Kidney glomerular epithelial cell (primary cell): ENCODE results near the gene ZBTB42.

ENCODE experiments used
- DNase-seq: peaks from one replicate; lab custom pipeline; 2025; lab: John Stamatoyannopoulos, UW

The ZBTB42 gene

DNA sequence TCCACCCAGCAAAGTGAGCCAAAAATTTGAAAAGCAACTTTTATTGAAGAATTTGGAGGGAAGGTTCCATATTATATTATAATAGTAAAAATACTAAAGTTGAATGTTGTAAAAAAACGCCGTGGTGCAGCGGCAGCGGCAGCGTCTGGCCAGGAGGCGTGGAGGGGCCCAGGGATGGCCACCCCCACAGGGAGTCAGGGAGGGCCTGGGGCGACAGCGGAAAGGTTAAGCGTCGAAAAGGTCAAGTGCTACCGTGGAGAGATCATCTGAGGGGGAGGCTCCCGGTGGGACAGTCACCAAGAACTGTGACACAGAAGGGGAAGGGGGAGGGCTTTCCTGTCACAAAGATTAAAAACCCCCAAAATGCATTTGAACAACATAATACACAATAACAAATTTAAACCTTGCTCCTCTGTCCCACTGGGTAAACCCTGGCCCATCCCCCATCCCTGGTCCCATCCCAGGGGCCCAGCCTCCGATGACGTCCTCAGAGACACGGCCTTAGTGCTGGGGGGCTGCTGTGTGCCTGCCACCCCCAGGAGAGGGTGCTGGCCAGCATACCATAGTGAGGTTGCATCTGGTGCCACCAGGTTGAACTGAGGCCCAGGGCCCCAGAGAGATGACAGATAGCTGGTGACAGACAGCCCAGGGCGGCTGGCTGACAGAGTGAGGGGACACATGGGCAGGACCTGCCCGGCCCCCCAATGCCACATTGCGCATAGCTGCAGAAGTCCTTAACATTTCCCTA lies 31.4 kb upstream of the ZBTB42 start:
- DNase-seq: no peak

DNA sequence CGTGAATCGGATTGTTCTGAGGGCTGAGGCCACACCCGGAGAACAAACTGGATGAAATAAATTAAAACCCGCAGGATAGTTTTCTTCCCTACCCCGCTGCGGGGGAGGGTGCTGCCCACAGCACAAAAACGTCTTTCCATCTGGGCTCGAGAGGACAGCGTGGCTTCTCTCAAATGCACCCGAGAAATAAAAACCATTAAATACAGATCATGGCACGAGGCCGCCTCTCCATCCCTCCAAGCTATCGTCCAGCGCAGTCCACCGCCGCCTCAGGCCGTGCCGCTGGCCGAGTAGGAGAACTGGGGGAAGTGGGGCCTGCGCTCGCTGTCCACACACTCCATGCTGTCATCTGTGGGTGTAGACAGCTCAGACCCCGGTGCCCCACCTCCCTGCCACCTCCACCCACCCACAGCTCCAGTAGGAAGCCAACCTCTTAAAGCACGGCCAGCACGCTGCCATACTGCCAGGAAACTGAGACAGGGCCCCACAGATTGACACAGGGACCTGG lies 30.8 kb upstream of the ZBTB42 start:
- DNase-seq: no peak

- no peak for DNase-seq
These were observed 30.0 kb upstream of the ZBTB42 start for GRCh38 chr14:104770851-104771272.

- DNase-seq: no peak
These were observed 29.5 kb upstream of the ZBTB42 start for GRCh38 chr14:104771374-104771773.

- no peak for DNase-seq
These were observed 28.8 kb upstream of the ZBTB42 start for GRCh38 chr14:104771918-104772706.

DNA sequence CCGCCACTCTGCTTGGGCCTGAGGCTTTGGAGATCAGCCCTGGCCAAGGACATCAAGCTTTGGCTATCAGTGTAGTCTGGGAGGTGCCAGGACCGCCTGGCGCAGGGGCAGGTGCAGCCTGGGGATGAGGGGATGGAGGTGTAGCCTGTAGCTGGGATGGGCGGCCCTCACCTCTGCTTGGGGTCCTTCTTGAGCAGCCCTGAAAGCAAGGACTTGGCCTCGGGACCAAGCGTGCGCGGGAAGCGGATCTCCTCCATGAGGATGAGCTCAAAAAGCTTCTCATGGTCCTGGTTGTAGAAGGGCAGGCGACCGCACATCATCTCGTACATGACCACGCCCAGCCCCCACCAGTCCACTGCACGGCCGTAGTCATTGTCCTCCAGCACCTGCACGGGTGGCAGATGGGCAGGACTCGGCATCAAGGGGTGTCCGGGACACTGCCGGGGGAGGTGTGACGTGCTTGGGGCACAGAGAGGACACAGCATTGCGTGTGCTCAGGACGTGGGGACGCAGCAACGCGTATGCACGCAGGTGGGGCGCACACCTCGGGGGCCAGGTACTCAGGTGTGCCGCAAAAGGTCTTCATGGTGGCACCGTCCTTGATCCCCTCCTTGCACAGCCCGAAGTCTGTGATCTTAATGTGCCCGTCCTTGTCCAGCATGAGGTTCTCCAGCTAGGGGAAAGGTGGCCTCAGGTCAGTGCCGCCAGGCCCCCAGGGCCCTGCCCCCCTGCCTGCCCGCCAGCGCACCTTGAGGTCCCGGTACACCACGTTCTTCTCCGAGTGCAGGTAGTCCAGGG lies 28.0 kb upstream of the ZBTB42 start:
- DNase-seq: no peak

DNA sequence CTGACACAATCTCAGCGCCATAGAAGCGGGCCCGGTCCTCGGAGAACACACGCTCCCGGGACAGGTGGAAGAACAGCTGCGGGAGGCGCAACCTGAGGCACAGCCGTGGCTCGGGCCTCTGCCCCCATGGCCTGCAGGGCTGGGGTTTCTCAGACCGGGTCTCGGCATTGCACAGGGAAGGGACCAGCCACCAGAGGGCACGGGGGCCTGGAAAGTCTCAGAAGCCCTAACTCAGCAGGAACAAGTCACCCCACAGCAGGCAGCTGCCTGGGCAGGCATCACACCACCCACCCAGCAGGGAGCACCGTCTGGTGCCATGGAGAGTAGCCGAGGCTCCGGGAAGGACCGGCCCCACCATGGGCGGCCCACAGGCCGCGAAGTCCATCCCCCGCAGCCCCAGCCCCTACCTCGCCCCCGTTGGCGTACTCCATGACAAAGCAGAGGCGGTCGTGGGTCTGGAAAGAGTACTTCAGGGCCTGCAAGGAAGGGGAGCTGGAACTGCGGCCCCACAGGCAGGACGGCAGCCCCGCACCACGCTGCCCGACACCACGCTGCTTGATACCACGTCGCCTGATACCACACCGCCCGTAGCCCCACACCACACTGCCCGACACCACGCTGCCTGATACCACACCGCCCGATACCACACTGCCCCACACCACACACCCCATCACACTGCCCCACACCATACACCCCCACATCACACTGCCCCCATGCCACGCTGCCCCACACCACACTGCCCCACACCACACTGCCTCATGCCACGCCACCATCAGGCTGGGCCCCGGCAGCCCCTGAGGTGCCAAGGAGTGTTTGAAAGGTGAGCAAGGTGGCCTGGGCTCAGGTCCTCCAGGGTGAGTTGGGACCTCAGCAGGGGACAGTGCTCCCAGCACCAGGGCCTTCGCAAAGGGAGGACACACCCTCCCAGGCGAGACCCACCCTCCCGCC lies 27.1 kb upstream of the ZBTB42 start:
- no peak for DNase-seq

DNA sequence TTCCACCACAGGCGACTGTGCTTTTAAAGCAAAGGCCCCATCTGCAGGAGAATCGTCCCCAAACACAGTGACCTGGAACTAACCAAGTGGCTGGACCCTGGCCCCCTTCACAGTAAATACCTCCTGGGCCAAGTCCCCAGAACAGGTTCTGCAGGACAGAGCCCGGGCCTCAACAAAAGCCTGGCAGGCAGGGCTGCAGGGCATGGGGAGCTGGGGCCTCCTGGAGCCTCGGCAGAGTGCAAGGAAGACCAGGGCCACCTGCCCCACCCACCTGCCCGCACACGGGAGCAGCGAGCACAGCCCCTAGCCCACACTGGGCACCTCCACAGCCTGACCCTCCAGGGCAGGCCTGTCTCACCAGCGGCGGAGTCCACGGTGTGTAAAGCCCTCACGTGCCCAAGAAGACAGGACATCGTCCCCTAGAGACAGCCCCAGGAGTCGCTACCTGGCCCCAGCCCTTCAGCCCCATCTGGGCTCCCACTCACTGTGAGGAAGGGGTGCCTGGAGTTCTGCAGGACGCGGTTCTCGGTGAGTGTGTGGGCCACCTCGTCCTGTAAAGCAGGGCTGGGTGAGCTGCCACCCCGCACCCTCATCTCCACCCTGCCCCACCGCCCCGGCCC lies 26.3 kb upstream of the ZBTB42 start:
- DNase-seq: no peak

GRCh38 chr14:104775073-104775489 lies 25.8 kb upstream of the ZBTB42 start:
- DNase-seq: no peak

- no peak for DNase-seq
These were observed 24.4 kb upstream of the ZBTB42 start for GRCh38 chr14:104776481-104776880.

DNA sequence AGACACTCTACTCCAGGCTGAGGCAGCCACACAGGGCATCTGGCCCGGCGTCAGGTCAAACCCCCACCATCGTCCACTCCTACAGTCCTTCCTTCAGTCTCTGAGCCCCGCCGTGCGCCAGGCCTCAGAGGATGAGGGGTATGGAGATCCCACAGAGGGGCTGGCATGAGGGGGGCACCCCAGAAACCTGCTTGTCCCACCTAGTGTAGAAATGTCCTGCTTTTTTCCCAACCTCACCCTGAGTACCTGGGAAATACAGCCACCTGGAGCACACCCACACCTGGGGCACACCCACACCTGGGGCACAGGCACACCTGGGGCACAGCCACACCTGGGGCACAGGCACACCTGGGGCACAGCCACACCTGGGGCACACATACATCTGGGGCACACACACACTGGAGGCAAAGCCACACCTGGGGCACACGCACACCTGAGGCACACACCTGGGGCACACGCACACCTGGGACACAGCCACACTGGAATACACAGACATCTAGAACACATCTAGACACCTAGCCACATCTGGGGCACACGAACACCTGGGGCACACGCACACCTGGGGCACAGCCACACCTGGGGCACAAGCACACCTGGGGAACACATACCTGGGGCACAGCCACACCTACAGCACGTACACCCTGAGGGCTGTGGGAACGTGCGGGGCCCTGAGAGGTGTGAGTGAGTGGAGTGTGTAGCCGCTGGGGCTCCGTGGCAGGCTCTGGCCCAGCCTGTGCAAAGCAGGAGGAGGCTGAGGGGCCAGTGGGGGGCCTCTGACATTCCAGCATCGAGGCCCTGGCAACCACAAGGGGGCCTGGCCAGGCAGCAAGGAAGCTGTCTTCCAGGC lies 23.7 kb upstream of the ZBTB42 start:
- no peak for DNase-seq

DNA sequence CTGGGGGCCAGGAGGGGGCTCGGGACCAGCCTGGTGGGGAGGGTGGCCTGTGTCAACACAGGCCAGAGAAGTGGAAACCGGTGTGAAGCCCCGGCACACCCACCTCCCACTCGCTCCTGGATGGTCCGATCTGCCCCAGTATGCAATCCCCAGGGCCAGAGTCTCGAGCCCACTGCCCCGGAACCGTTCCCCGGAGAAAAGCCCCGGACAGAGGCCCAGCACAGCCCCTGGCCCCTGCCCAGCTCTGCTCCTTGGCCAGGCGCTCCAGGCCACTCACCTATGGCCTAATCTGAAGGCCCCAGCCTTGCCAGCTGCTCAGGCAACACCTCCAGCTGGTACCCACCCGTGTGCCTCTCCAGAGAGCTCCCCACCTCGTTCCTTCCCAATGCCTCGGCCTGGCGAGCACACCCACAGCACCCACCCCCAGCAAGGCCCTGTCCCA lies 23.1 kb upstream of the ZBTB42 start:
- no peak for DNase-seq

GRCh38 chr14:104778694-104779331 lies 22.1 kb upstream of the ZBTB42 start:
- no peak for DNase-seq

DNA sequence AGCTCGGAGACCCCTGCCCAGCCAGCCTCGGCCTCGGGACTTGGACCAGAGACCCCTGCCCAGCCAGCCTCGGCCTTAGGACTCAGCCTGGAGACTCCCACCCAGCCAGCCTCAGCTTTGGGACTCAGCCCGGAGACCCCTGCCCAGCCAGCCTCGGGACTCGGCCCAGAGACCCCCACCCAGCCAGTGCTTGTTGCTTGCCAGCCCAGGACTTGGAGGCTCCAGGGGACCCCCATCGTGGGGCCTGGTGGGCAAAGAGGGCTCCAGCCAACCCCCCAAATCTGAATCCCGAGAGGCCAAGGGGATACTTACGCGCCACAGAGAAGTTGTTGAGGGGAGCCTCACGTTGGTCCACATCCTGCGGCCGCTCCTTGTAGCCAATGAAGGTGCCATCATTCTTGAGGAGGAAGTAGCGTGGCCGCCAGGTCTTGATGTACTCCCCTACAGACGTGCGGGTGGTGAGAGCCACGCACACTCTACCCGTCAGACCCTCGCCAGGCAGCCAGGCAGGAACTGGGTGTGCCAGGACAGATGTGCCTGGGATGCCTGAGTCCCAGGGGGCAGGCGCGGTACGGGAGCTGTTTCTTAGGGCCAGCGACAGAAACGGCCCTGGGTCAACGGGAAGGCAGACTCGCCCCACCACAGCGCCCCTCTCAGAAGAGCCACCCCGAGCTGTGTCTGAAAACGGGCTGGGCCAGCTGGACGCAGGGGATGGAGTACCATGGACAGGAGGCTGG lies 21.0 kb upstream of the ZBTB42 start:
- no peak for DNase-seq

GRCh38 chr14:104780513-104781030 lies 20.3 kb upstream of the ZBTB42 start:
- DNase-seq: no peak

DNA sequence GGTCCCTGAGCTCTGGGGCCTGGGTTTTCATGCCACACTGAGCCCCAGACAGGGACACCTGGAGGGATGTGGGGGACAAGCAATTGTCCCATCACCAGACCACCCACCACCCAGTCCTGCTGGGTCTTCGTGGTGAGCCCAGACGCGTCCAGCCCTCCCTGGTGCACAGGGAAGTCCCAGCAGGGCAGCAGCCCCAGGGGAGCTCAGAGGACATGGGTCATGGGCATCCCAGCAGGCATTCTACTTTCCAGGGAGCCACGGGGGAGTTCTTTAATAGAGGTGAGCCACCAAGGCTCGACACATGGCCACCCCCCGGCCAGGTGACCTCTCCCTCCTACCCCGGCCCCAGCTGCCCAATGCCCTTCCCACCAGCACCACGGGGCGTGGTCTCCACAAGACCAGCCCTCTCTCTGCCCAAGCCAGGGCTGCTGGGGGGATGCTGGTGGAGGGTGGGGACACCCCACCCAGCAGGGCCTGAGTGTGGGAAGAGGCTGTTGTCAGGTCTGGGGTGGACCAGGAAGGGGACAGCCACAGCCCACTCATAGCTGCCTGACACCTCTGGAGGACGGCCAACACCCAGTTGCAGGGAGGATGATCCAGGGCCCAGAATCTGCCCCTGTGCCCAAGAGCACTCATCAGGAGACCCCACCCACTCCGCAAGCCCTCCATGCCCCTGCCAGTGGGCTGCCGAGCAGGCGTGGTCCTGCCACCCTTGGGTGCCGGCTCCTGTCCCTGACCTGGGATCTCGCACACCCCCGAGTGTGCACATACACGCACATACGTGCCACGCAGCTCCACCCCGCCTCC lies 19.4 kb upstream of the ZBTB42 start:
- DNase-seq: no peak

GRCh38 chr14:104782086-104782807 lies 18.7 kb upstream of the ZBTB42 start:
- no peak for DNase-seq
